ENCODE data around the gene CRCP. TPM values are rescaled to one million over a fixed set of nuclear protein-coding genes. Genes with fewer than 3 reads are reported as not detected.
"Not testable (repeated sequence)": the region's sequence is repeated elsewhere in the genome, so short reads cannot be mapped to it uniquely, and the experiment has no call there.

Gene CRCP
- total RNA-seq, 1 donor from 2014 or later, result 28.2 TPM

- not testable (repeated sequence) for DNase-seq
Observed at GRCh38 chr7:66108410-66108809, 6.2 kb upstream of the CRCP start.

- no peak for DNase-seq
Observed at GRCh38 chr7:66110856-66111255, 3.8 kb upstream of the CRCP start.

- DNase-seq, result not testable (repeated sequence)
Observed at GRCh38 chr7:66116680-66117420, 2.2 kb downstream of the CRCP start.

- no peak for DNase-seq
Observed at GRCh38 chr7:66118603-66119002, 4.0 kb downstream of the CRCP start.

GRCh38 chr7:66119245-66119850, 4.7 kb downstream of the CRCP start:
- DNase-seq, result no peak

GRCh38 chr7:66123175-66123528, 8.5 kb downstream of the CRCP start:
- no peak for DNase-seq

- DNase-seq, result not testable (repeated sequence)
Observed at GRCh38 chr7:66124569-66124861, 9.9 kb downstream of the CRCP start.

GRCh38 chr7:66125052-66125694, 10.5 kb downstream of the CRCP start:
- DNase-seq, result peak; percentile 51

- not testable (repeated sequence) for DNase-seq
Observed at GRCh38 chr7:66125781-66126352, 11.2 kb downstream of the CRCP start.

GRCh38 chr7:66127172-66127571, 12.5 kb downstream of the CRCP start:
- not testable (repeated sequence) for DNase-seq

- no peak for DNase-seq
Observed at GRCh38 chr7:66138994-66139752, 24.5 kb downstream of the CRCP start.

GRCh38 chr7:66140924-66141323, 26.3 kb downstream of the CRCP start:
- DNase-seq, result peak; percentile 87

- DNase-seq, result no peak
Observed at GRCh38 chr7:66142334-66142733, 27.7 kb downstream of the CRCP start.

GRCh38 chr7:66142996-66143395, 28.3 kb downstream of the CRCP start:
- DNase-seq, result peak; percentile 7

- DNase-seq, result no peak
Observed at GRCh38 chr7:66143876-66144332, 29.3 kb downstream of the CRCP start.

- DNase-seq, result peak; percentile 11
Observed at GRCh38 chr7:66145400-66146104, 30.9 kb downstream of the CRCP start.

GRCh38 chr7:66146701-66147100, 32.1 kb downstream of the CRCP start:
- DNase-seq, result peak; percentile 82

- not testable (repeated sequence) for DNase-seq
Observed at GRCh38 chr7:66147657-66148056, 33.0 kb downstream of the CRCP start.

- peak; percentile 63 for DNase-seq
Observed at GRCh38 chr7:66150471-66150870, 35.8 kb downstream of the CRCP start.

- DNase-seq, result peak; percentile 54
Observed at GRCh38 chr7:66152371-66153191, 37.9 kb downstream of the CRCP start.

GRCh38 chr7:66153691-66154090, 39.0 kb downstream of the CRCP start:
- DNase-seq, result no peak

Data from skin of body (tissue), 2 donors.